HG03457 (cell line): ENCODE data around the gene COBLL1.
"Not testable (repeated sequence)": the region's sequence is repeated elsewhere in the genome, so short reads cannot be mapped to it uniquely, and the experiment has no call there.

ENCODE experiments used
- ATAC-seq: cut with Tn5 transposase; IDR thresholded peaks from one replicate; pipeline ENCODE4 v1.9.1; 2021; ENCODE audit warnings: moderate number of reproducible peaks; ENCODE audit not compliant: unreplicated experiment

COBLL1 gene

DNA sequence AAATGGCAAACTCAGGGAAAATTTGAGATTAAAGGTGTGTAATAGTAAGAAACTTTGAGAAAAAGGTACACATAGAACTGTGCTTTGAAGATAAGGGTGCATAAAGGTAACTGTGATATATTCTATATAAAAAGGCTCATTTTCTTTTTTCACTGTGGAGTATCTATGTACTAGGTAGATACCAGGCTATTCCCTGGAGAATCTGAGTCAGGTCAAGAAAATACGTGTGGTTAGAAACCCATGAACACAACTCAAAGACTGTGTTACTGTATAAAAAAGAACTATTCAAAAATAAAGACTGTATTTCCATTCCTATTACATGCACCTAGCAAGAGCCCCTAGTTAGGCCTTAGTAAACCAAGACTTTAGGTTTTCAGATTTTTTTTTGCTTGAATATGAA is 120.2 kb downstream of the COBLL1 start:
- no peak for ATAC-seq

- ATAC-seq, result no peak
Measured at GRCh38 chr2:164719996-164720941, 121.4 kb downstream of the COBLL1 start.

- ATAC-seq, result no peak
Measured at GRCh38 chr2:164717000-164717803, 124.4 kb downstream of the COBLL1 start.

DNA sequence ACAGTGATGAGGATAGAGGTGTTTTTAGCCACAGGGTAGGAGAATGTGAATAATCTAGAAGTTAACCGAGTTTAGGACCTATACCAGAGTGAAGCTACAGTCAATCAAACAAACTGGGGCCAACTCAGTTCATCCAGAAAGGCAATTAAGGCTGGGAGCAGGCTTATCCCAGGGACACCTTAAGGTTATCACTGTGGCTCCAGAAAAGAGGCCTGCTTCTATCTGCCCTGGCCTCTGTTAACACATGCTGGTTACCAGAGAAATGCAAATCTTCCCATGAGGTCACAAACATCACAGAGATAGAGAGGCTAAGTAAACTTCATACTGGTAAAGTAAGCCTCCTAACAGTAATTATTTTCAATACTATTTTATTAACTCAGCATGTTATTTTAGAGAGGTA is 127.2 kb downstream of the COBLL1 start:
- ATAC-seq, result no peak

GRCh38 chr2:164711766-164712138 is 129.9 kb downstream of the COBLL1 start:
- ATAC-seq, result peak; percentile 73

DNA sequence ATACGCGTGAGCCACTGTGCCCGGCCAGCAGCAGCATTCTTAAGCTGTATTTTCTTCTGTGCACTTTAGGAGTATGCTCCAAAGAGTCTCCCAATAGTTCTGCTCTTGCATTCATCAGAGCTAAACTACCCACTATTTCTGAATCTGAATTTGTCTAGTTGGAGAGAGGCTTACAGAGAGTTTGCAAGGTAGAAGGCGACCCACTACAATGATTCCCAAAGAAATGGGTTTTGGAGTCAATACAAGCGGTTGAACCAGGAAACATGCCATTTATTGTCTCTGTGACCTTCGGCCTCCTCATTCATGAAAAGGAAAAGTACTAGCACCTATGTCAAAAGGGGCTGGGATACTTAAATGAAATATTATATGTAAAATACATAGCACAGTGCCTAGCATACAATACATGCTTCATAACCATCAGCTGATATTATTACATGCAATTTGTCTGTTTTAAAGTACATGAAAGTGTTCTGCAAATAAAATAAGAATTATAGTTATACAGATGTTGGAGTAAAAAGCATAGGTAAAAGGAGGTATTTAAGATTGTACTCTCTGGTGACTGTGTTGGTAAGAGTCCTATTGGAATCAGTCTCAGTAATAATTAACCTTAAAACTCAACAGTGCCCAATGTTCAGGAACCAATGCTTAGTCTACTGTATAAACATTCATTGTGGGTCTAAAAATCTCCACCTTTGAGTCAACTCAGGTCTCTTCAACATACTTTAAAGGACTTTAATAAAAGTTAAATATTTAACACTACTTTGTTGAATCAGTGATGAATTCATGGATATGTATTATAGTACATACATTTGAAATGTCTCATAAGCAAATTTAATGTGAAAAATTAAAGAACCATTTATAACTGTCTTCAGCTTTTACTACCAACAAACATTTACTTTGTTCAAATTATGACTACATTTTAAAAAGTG is 130.5 kb downstream of the COBLL1 start:
- ATAC-seq, result no peak

DNA sequence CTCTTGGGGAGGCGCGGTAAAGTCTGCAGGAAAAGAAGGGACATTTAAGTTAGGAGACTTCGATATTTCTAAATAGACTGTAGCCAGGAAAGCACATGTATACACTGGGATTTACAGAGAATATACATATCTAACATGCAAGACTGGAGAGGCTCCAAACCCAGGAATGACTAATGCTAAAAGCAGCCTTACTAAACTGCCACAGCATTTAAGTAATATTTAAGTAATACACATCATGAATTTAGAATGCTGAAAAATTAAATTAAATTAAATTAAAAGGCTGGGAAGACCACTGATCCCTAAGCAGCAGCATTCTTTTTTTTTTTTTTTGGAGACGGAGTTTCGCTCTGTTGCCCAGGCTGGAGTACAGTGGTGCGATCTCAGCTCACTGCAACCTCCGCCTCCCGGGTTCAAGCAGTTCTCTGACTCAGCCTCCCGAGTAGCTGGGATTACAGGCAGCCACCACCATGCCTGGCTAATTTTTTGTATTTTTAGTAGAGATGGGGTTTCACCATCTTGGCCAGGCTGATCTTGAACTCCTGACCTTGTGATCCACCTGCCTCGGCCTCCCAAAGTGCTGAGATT is 131.3 kb downstream of the COBLL1 start:
- ATAC-seq, result not testable (repeated sequence)

DNA sequence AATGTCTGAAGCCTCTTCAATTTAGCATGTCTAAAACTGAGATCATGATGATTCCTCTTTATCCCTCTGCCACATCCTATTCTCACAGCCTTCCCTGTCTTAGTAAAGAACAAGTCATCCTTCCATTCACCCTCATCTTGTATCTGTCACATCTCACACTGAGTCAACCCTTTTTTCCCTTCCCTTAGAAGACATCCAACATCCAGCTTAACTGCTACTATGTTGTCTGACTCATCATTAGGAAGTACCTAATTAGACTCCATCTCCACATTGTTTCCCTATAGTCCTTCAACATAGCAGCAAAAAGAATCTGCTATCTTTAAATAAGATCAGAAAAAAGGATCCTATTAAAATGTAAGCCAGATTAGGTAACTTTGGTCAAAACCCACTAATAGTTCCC is 135.1 kb downstream of the COBLL1 start:
- ATAC-seq, result no peak

- ATAC-seq, result no peak
Measured at GRCh38 chr2:164705412-164706167, 136.0 kb downstream of the COBLL1 start.

DNA sequence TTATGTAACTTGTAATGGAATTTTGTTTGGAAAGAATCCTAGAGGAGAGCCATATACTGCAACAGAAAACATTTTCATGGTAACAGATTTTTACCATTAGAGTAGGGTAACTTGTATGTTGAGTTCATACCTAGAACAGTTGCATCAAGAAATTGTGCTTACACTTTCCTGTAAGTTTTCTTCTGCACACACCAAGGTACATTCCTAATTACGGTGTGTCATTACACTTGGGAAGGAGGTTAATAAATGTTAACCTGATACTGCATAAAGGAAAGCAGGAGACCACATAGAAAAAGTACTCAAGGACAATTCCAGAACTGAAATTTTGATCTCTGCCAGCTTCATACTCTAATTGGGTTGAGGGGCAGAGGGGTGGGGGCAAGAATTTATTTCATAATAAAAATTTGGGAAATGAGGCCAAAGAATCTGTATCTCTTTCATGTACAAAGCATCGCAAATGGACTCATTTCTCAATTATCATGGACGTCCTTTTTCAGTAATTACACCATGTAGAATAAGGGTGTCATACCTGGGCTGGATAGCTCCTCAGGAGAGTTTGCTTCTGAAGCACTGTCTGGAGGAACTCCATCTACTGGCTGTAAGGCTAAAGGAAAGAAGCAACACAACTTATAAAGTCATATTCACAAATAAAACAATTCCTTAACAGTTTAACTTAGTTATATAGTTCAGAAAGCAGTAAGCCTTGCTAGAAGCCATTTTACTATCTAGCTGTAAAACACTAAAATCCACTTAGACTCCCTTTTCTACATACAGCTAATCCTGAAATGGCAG is 137.5 kb downstream of the COBLL1 start:
- no peak for ATAC-seq

- no peak for ATAC-seq
Measured at GRCh38 chr2:164701565-164701964, 140.1 kb downstream of the COBLL1 start.

GRCh38 chr2:164700390-164700789 is 141.2 kb downstream of the COBLL1 start:
- ATAC-seq, result no peak

DNA sequence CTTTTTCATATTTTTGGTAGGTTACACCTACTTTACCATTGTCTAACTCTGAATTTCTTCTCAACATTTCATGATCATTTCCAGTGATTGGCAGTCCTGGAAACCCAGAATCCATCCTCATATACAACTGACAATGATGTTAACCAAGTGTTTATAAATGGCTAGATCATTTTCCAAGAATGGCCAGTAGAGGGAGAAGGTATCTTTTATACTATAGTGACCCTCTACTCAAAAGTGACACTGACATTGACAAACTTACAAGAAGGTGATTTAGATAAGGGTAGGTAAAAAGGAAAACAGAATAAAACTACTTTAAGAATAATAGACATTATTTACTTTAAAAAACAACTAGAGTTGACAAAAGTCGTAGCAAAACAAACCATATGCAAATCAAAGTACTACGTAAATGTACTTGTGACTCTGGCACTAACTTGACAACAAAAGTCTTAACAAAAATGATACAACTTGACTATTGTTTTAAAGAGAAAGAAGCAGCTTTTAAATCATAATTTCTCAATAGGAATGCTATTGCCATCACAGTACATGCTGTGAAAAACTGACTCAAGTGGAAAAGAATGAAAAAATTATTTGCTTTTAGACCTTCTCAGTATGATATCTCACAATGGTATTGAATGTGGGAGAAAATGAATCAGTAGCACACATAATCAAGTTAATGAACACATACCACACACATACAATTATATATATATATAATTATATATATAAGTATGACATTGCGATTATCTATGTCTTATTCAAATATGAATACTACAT is 143.7 kb downstream of the COBLL1 start:
- no peak for ATAC-seq

GRCh38 chr2:164696634-164697033 is 145.0 kb downstream of the COBLL1 start:
- ATAC-seq, result no peak

DNA sequence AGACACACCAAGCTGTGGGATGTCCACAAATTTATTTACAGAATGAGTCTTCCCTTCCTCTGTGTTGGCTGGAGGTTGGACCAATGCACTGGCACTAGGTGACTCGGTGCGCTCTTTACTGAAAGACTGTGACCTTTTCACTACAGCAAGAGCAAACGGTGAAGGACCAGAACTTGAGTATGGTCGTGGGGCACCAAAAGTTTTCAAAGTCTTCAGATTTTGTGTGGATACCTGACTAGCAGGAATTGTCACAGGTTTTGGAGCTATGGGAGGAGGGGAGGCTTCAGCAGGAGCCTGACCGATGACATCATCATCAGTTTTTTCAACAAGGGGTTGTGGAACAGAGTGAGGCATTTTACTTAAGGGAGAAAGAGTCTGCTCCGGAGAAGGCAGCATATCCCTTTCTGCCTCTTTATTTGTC is 147.3 kb downstream of the COBLL1 start:
- no peak for ATAC-seq

GRCh38 chr2:164693834-164694233 is 147.8 kb downstream of the COBLL1 start:
- ATAC-seq, result no peak

GRCh38 chr2:164693390-164693789 is 148.2 kb downstream of the COBLL1 start:
- ATAC-seq, result no peak

DNA sequence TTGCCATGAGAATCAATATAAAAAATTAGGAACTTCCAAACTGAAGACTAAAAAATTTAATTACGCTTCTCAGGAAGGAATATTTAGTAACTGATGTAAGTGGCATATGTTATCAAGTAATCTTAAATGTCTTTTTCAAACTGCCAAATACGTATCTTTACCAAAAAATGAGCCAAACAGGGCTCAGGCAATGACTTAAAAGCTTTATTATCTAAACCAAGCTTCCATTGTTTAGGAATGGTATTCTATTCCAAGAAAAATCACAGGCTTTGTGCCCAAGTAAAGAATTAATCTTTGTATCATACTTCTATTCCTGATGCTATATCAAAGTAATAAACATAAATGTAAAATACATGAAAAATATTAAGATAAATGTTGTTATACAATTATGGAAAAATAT is 148.7 kb downstream of the COBLL1 start:
- no peak for ATAC-seq
